IMR-90 (cell line): ENCODE data around the gene RBM8A. TPM values are rescaled to one million over a fixed set of nuclear protein-coding genes. Genes with fewer than 3 reads are reported as not detected.

Experiments used
- ATAC-seq: fragments of 200-7000 bp; cut with Tn5 transposase; 2 replicates; pipeline ENCODE4 v1.9.1; 2020; ENCODE audit warnings: low read depth, mild to moderate bottlenecking, moderate library complexity
- BruUV-seq: library from RNA; stranded (reverse); fragments of 400-500 nt; replicated peaks from 2 replicates; lab custom pipeline; 2021; lab: Mats Ljungman, UMichigan
- CTCF ChIA-PET: fragments of 300-600 bp; formaldehyde crosslinking; extraction: SDS; loops from one replicate; lab custom pipeline; 2021; ENCODE audit warnings: antibody characterized with exemption; lab: Yijun Ruan, JAX
- POLR2A ChIA-PET: fragments of 300-600 bp; sonication (Branson Sonifier 250); formaldehyde crosslinking; loops from one replicate; lab custom pipeline; 2022; ENCODE audit warnings: antibody characterized with exemption; ENCODE audit not compliant: unreplicated experiment; lab: Charles Lee
- DNase-seq: peaks from one replicate; pipeline ENCODE4 v3.0.0; 2013
- H2AFZ ChIP-seq: replicated peaks from 2 replicates; pipeline ENCODE3; 2013; ENCODE audit warnings: low read length, mild to moderate bottlenecking; ENCODE audit not compliant: poor library complexity
- H2AK5ac ChIP-seq: 2 replicates; pipeline ENCODE4 v1.6.1; 2013; ENCODE audit warnings: low read depth, low read length, inconsistent platforms
- H2AK9ac ChIP-seq: replicated peaks from 2 replicates; pipeline ENCODE3; 2013; ENCODE audit warnings: mild to moderate bottlenecking, low read depth, low read length, moderate library complexity; ENCODE audit not compliant: poor library complexity
- H2BK120ac ChIP-seq: 2 replicates; pipeline ENCODE4 v1.6.1; 2013; ENCODE audit warnings: low read depth, low read length, inconsistent platforms
- H2BK15ac ChIP-seq: 3 replicates; pipeline ENCODE4 v1.6.1; 2013; ENCODE audit warnings: low read depth, low read length, inconsistent platforms
- H2BK20ac ChIP-seq: 2 replicates; pipeline ENCODE4 v1.6.1; 2013; ENCODE audit warnings: low read depth, mild to moderate bottlenecking, inconsistent platforms, low read length, moderate library complexity
- H2BK5ac ChIP-seq: 2 replicates; pipeline ENCODE4 v1.6.1; 2013; ENCODE audit warnings: mild to moderate bottlenecking, low read depth, low read length, inconsistent platforms; ENCODE audit not compliant: poor library complexity, severe bottlenecking
- H3K14ac ChIP-seq: replicated peaks from 2 replicates; pipeline ENCODE4 v1.6.1; 2013; ENCODE audit warnings: low read depth, low read length, inconsistent platforms
- H3K18ac ChIP-seq: 2 replicates; pipeline ENCODE4 v1.6.1; 2013; ENCODE audit warnings: low read depth, low read length, control low read depth
- H3K23ac ChIP-seq: 2 replicates; pipeline ENCODE4 v1.6.1; 2013; ENCODE audit warnings: low read depth, low read length, inconsistent platforms
- H3K27ac ChIP-seq: 2 replicates; pipeline ENCODE4 v1.5.1; 2013; ENCODE audit warnings: mild to moderate bottlenecking, control low read depth, low read length; ENCODE audit not compliant: insufficient read depth
- H3K27me3 ChIP-seq: 2 replicates; pipeline ENCODE4 v1.6.1; 2013; ENCODE audit warnings: low read length; ENCODE audit not compliant: control insufficient read depth, insufficient read depth
- H3K36me3 ChIP-seq: 2 replicates; pipeline ENCODE4 v1.6.1; 2013; ENCODE audit warnings: low read length, mixed read lengths; ENCODE audit not compliant: control insufficient read depth, insufficient read depth
- H3K4ac ChIP-seq: 2 replicates; pipeline ENCODE4 v1.6.1; 2013; ENCODE audit warnings: low read depth, low read length, inconsistent platforms
- H3K4me1 ChIP-seq: 2 replicates; pipeline ENCODE4 v1.6.1; 2013; ENCODE audit warnings: low read length, mixed read lengths; ENCODE audit not compliant: control insufficient read depth, insufficient read depth
- H3K4me2 ChIP-seq: 2 replicates; pipeline ENCODE4 v1.6.1; 2013; ENCODE audit warnings: low read depth, mild to moderate bottlenecking, control low read depth, low read length, moderate library complexity
- H3K4me3 ChIP-seq: 2 replicates; pipeline ENCODE4 v1.5.1; 2013; ENCODE audit warnings: low read depth, mild to moderate bottlenecking, control low read depth, low read length, moderate library complexity; ENCODE audit not compliant: insufficient read depth
- H3K56ac ChIP-seq: 2 replicates; pipeline ENCODE4 v1.6.1; 2013; ENCODE audit warnings: low read length, inconsistent platforms; ENCODE audit not compliant: insufficient read depth; ENCODE audit errors: extremely low read depth
- H3K79me1 ChIP-seq, 2 experiments: 2 replicates each; pipeline ENCODE4 v1.6.1; 2013; ENCODE audit warnings: low read length in 2 of 2, inconsistent platforms in 1 of 2, low read depth in 1 of 2
- H3K9ac ChIP-seq: 2 replicates; pipeline ENCODE4 v1.6.1; 2013; ENCODE audit warnings: low read depth, low read length, control low read depth
- H3K9me1 ChIP-seq: 2 replicates; pipeline ENCODE4 v1.6.1; 2013; ENCODE audit warnings: low read length, inconsistent platforms; ENCODE audit not compliant: insufficient read depth
- H3K9me3 ChIP-seq: 2 replicates; pipeline ENCODE4 v1.6.1; 2013; ENCODE audit warnings: low read length; ENCODE audit not compliant: control insufficient read depth, insufficient read depth
- H4K20me1 ChIP-seq: 2 replicates; pipeline ENCODE4 v1.6.1; 2013; ENCODE audit warnings: low read length, inconsistent platforms; ENCODE audit not compliant: insufficient read depth
- H4K5ac ChIP-seq: 2 replicates; pipeline ENCODE4 v1.6.1; 2013; ENCODE audit warnings: mild to moderate bottlenecking, low read depth, low read length, control low read depth
- H4K8ac ChIP-seq, 2 experiments: 2 replicates each; pipeline ENCODE4 v1.6.1; 2013; ENCODE audit warnings: low read depth in 2 of 2, low read length in 2 of 2, control low read depth in 1 of 2, inconsistent platforms in 1 of 2
- H4K91ac ChIP-seq: 2 replicates; pipeline ENCODE4 v1.6.1; 2013; ENCODE audit warnings: low read depth, low read length, inconsistent platforms; ENCODE audit not compliant: insufficient read depth
- BHLHE40 ChIP-seq: fragments of 150-350 bp; IDR thresholded peaks from 2 replicates; pipeline ENCODE4 v1.6.1; 2016; ENCODE audit warnings: mild to moderate bottlenecking, low read depth, low read length
- CTCF ChIP-seq: conservative IDR thresholded peaks from 2 replicates; pipeline ENCODE4 v1.5.1; 2012; ENCODE audit warnings: mild to moderate bottlenecking, low read depth, low read length, improper control_type of control experiment
- MAFK ChIP-seq: IDR thresholded peaks from 2 replicates; pipeline ENCODE4 v1.6.1; 2012; ENCODE audit warnings: low read depth, low read length, improper control_type of control experiment
- dilution Hi-C: fragments of 300-500 bp; cut with HindIII; formaldehyde crosslinking; loops from one replicate; pipeline ENCODE4 v1.14.3; 2018; ENCODE audit warnings: low sequenced_read_pairs; ENCODE audit not compliant: unreplicated experiment
- in situ Hi-C: fragments of 300-500 bp; cut with MboI; formaldehyde crosslinking; loops from 3 replicates; pipeline ENCODE4 v1.14.3; 2019; ENCODE audit warnings: low sequenced_read_pairs, inconsistent platforms, mixed read lengths
- intact Hi-C: fragments of 100-400 bp; cut with micrococcal nuclease; formaldehyde crosslinking; loops from 2 replicates; pipeline ENCODE4 v1.10.0; 2022
- polyA plus RNA-seq, 3 experiments: library from polyadenylated mRNA; depleted of rRNA; stranded (reverse); fragments of >200 nt; gene quantifications; 2 replicates each; pipeline ENCODE4 v1.2.3, GENCODE V29; 2012; ENCODE audit warnings: low replicate concordance in 1 of 3
- total RNA-seq: library from RNA; depleted of rRNA; stranded (reverse); fragments of >200 nt; gene quantifications from 2 replicates; pipeline ENCODE4 v1.2.3, GENCODE V29; 2012

The RBM8A gene
- total and polyA plus RNA-seq, 2 of the 4 experiments (the other 2 are of a cell fraction): 94.1 to 251 TPM

DNA sequence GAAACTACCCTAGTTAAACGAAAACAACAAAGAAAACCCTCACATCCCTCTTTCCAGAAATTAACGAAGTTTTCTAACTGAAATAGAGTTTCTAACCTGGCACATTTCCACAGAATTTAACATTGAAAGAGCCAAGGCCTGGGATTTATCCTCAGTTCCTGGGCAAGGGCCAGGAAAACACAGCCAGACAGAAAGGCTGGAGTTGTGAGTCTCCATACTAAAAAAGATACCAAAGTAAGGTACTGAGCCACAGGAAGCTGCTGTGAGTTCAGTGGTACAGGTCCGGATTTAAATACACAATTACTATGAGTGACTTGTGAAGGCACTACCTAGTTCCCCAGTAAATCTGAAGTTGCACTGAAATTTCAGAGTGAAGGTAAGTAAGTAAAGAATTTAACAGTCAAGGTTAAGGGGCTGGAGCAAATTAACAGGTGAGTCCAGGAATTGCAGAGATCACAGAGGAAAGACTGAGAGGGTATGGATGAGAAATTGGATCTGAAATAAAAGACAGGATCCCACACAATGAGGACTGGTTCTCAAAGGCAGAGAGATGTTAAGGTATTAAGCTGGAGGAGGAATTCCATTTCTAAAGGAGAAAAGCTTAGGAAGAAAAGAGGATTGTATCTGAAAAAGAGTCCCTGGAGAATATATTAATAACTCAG, 29.6 kb upstream of the RBM8A start (continued):
- no peak for TF ChIP-seq MAFK
- TF ChIP-seq BHLHE40: no peak

- in situ Hi-C loops (no loop called here), intact Hi-C loops (loop anchor here (2.0 to 10.0 kb wide), 3 partner anchors 30 to 99 kb away; partner anchors contain the start of genes PIAS3 and RBM8A), dilution Hi-C loops (no loop called here)
- Histone ChIP-seq H2BK15ac (no peak overlapping the region), H4K5ac (no peak overlapping the region), H3K4me2 (peak overlapping the region; percentile 99), H3K79me1 (peaks cover 21 to 66% of the 10 kb centered on the region in 2 experiments), H3K9ac (peak overlapping the region; percentile 87), H3K36me3 (peaks cover 4% of the 10 kb centered on the region), H2AK5ac (0 out of 2 replicates have a peak overlapping the region, but pooled peaks have one; percentile 5), H3K56ac (no peak overlapping the region), H3K14ac (peak overlapping the region; percentile 28; the same call in 1 of the 2 replicates), H3K9me3 (no peaks in the 10 kb centered on the region), H2BK20ac (no peak overlapping the region), H2BK5ac (peak overlapping the region; percentile 98), H3K9me1 (peaks cover 12% of the 10 kb centered on the region; the same call in 1 of the 2 replicates), H3K23ac (peak overlapping the region; percentile 42; the same call in 1 of the 2 replicates), H2BK120ac (no peak overlapping the region), H3K27ac (peak overlapping the region; percentile 65; the same call in 1 of the 2 replicates), H3K27me3 (no peaks in the 10 kb centered on the region), H4K8ac (no peak overlapping the region; a peak in 1 of 4 replicates), H3K4me3 (peak overlapping the region; percentile 68), H3K4ac (no peak overlapping the region; the same call in 1 of the 2 replicates), H4K20me1 (peaks cover 19% of the 10 kb centered on the region; the same call in 1 of the 2 replicates), H2AFZ (no peak overlapping the region), H4K91ac (no peak overlapping the region), H2AK9ac (no peak overlapping the region), H3K4me1 (peaks cover 8% of the 10 kb centered on the region), H3K18ac (no peak overlapping the region)
- ATAC-seq (no peak), DNase-seq (no peak)
- no peak for TF ChIP-seq MAFK
- TF ChIP-seq CTCF: no peak
- BruUV-seq: no TSS peak
- CTCF ChIA-PET: no interaction called here
- POLR2A ChIA-PET: interaction anchor here (0.6 kb wide), 1 partner anchor 38 kb away, joined by 3 read pairs; the partner anchor contains the start of gene PEX11B
Measured at GRCh38 chr1:145956361-145956760, 29.1 kb upstream of the RBM8A start.
